ENCODE measurements around the gene GPX6. TPM values are rescaled to one million over a fixed set of nuclear protein-coding genes. Genes with fewer than 3 reads are reported as not detected.

GPX6 gene
- total RNA-seq, 1 donor from 2014 or later, result not detected

- Histone ChIP-seq H3K27me3 (peaks cover 12% of the 10 kb centered on the region), H3K36me3 (no peaks in the 10 kb centered on the region), H3K4me1 (no peaks in the 10 kb centered on the region), H3K9me3 (no peaks in the 10 kb centered on the region), H3K27ac (peak overlapping the region; percentile 72), H3K4me3 (peak overlapping the region; percentile 47)
- intact Hi-C loops (cut with DNase I), result no loop called here
- no peak for DNase-seq
- ATAC-seq, result peak; percentile 29
- no peak for TF ChIP-seq CTCF (IDR thresholded peaks at IDR 0.05)
These were observed 25.2 kb downstream of the GPX6 start for GRCh38 chr6:28490205-28490890.

GRCh38 chr6:28489366-28490204 is 26.0 kb downstream of the GPX6 start:
- Histone ChIP-seq H3K27me3 (peaks cover 12% of the 10 kb centered on the region), H3K36me3 (no peaks in the 10 kb centered on the region), H3K27ac (peak overlapping the region; percentile 72), H3K4me1 (no peaks in the 10 kb centered on the region), H3K4me3 (peak overlapping the region; percentile 47), H3K9me3 (no peaks in the 10 kb centered on the region)
- no peak for TF ChIP-seq CTCF (IDR thresholded peaks at IDR 0.05)
- intact Hi-C loops (cut with DNase I), result no loop called here
- DNase-seq (peak; percentile 90), ATAC-seq (peak; percentile 98)

GRCh38 chr6:28488916-28489365 is 26.7 kb downstream of the GPX6 start:
- Histone ChIP-seq H3K27ac (peak overlapping the region; percentile 72), H3K27me3 (peaks cover 12% of the 10 kb centered on the region), H3K36me3 (no peaks in the 10 kb centered on the region), H3K9me3 (no peaks in the 10 kb centered on the region), H3K4me3 (peak overlapping the region; percentile 47), H3K4me1 (no peaks in the 10 kb centered on the region)
- no peak for TF ChIP-seq CTCF (IDR thresholded peaks at IDR 0.05)
- DNase-seq (no peak), ATAC-seq (no peak)
- intact Hi-C loops (cut with DNase I), result no loop called here

GRCh38 chr6:28486988-28487742 is 28.4 kb downstream of the GPX6 start:
- DNase-seq (no peak), ATAC-seq (no peak)
- H3K36me3 ChIP-seq, result no peaks in the 10 kb centered on the region
- H3K9me3 ChIP-seq, result no peaks in the 10 kb centered on the region
- TF ChIP-seq CTCF (IDR thresholded peaks at IDR 0.05), result no peak
- H3K27ac ChIP-seq, result no peak overlapping the region
- H3K4me1 ChIP-seq, result no peaks in the 10 kb centered on the region
- no peak overlapping the region for H3K4me3 ChIP-seq
- intact Hi-C loops (cut with DNase I), result no loop called here
- H3K27me3 ChIP-seq, result peaks cover 19% of the 10 kb centered on the region

GRCh38 chr6:28486533-28486932 is 29.1 kb downstream of the GPX6 start:
- no peak for TF ChIP-seq CTCF (IDR thresholded peaks at IDR 0.05)
- Histone ChIP-seq H3K27ac (no peak overlapping the region), H3K9me3 (no peaks in the 10 kb centered on the region), H3K4me3 (no peak overlapping the region), H3K27me3 (peaks cover 22% of the 10 kb centered on the region), H3K36me3 (no peaks in the 10 kb centered on the region), H3K4me1 (no peaks in the 10 kb centered on the region)
- ATAC-seq (no peak), DNase-seq (no peak)
- intact Hi-C loops (cut with DNase I), result no loop called here

Data from upper lobe of right lung (tissue), 1 donor.